ENCODE measurements around the gene LRRC37A3.
"Not testable (repeated sequence)": the region's sequence is repeated elsewhere in the genome, so short reads cannot be mapped to it uniquely, and the experiment has no call there.

GRCh38 chr17:64925244-64925643, 6.0 kb upstream of the LRRC37A3 start:
- TF ChIP-seq CTCF, EZH2, EZH2phosphoT487 (IDR thresholded peaks at IDR 0.05): not testable (repeated sequence)
